ENCODE results near the gene CES4A.

GRCh38 chr16:66983033-66983432, 5.4 kb upstream of the CES4A start:
- TF ChIP-seq CTCF (optimal IDR thresholded peaks at IDR 0.05 in 1 of 3, IDR thresholded peaks at IDR 0.05 in 1 of 3, conservative IDR thresholded peaks at IDR 0.05 in 1 of 3; ENCODE audit: extremely low read depth in 1 of 3, insufficient read depth in 2 of 3, low read length in 3 of 3) (no peak), EZH2 (IDR thresholded peaks at IDR 0.05; ENCODE audit: low read length) (no peak)
